ENCODE measurements around the gene CEL.

CEL gene

GRCh38 chr9:133046196-133046899 lies 15.4 kb upstream of the CEL start:
- no peak overlapping the region for H3K4me3 ChIP-seq (ENCODE audit: low read length)
- no peak for TF ChIP-seq CTCF (IDR thresholded peaks at IDR 0.05; ENCODE audit: insufficient read depth, low read depth, low read length, missing control alignments)
- DNase-seq (ENCODE audit: low read depth) = no peak

GRCh38 chr9:133046900-133047295 lies 14.9 kb upstream of the CEL start:
- H3K4me3 ChIP-seq (ENCODE audit: low read length) = no peak overlapping the region
- no peak for TF ChIP-seq CTCF (IDR thresholded peaks at IDR 0.05; ENCODE audit: insufficient read depth, low read depth, low read length, missing control alignments)
- no peak for DNase-seq (ENCODE audit: low read depth)

- TF ChIP-seq CTCF (IDR thresholded peaks at IDR 0.05; ENCODE audit: insufficient read depth, low read depth, low read length, missing control alignments) = peak; percentile 60
- DNase-seq (ENCODE audit: low read depth) = peak; percentile 51
- H3K4me3 ChIP-seq (ENCODE audit: low read length) = no peak overlapping the region
Measured at GRCh38 chr9:133048595-133048994, 13.2 kb upstream of the CEL start.

- no peak for DNase-seq (ENCODE audit: low read depth)
- no peak for TF ChIP-seq CTCF (IDR thresholded peaks at IDR 0.05; ENCODE audit: insufficient read depth, low read depth, low read length, missing control alignments)
- no peak overlapping the region for H3K4me3 ChIP-seq (ENCODE audit: low read length)
Measured at GRCh38 chr9:133049043-133049442, 12.7 kb upstream of the CEL start.

GRCh38 chr9:133050142-133050541 lies 11.6 kb upstream of the CEL start:
- no peak overlapping the region for H3K4me3 ChIP-seq (ENCODE audit: low read length)
- no peak for DNase-seq (ENCODE audit: low read depth)
- TF ChIP-seq CTCF (IDR thresholded peaks at IDR 0.05; ENCODE audit: insufficient read depth, low read depth, low read length, missing control alignments) = no peak

GRCh38 chr9:133050781-133051180 lies 11.0 kb upstream of the CEL start:
- no peak overlapping the region for H3K4me3 ChIP-seq (ENCODE audit: low read length)
- TF ChIP-seq CTCF (IDR thresholded peaks at IDR 0.05; ENCODE audit: insufficient read depth, low read depth, low read length, missing control alignments) = no peak
- DNase-seq (ENCODE audit: low read depth) = no peak

GRCh38 chr9:133051281-133051900 lies 10.4 kb upstream of the CEL start:
- no peak for TF ChIP-seq CTCF (IDR thresholded peaks at IDR 0.05; ENCODE audit: insufficient read depth, low read depth, low read length, missing control alignments)
- no peak for DNase-seq (ENCODE audit: low read depth)
- no peak overlapping the region for H3K4me3 ChIP-seq (ENCODE audit: low read length)

Data from epithelial cell of esophagus (primary cell).